ENCODE data around the gene NLGN3. TPM values are rescaled to one million over a fixed set of nuclear protein-coding genes. Genes with fewer than 3 reads are reported as not detected.

The NLGN3 gene
- polyA plus RNA-seq, 3 donors: 0.05 to 0.80 TPM; not detected in 1

GRCh38 chrX:71166461-71166860, 21.8 kb downstream of the NLGN3 start:
- Histone ChIP-seq H3K27ac (ENCODE audit: low read depth in 1 of 2, low read length in 2 of 2) (no peak overlapping the region), H3K4me2 (replicated peaks; ENCODE audit: extremely low read depth, low read length, poor library complexity, severe bottlenecking) (no peak overlapping the region), H3K36me3 (replicated peaks in 1 of 2; ENCODE audit: control insufficient read depth in 1 of 2, insufficient read depth in 2 of 2, low read length in 2 of 2) (peaks cover 9 to 27% of the 10 kb centered on the region in 2 donors), H3K9me3 (replicated peaks in 1 of 2; ENCODE audit: control insufficient read depth in 1 of 2, insufficient read depth in 1 of 2, low read length in 2 of 2) (no peaks in the 10 kb centered on the region), H3K4me1 (ENCODE audit: control insufficient read depth in 1 of 2, insufficient read depth in 2 of 2, low read length in 2 of 2) (peaks cover 8 to 10% of the 10 kb centered on the region in 2 donors), H4K20me1 (ENCODE audit: insufficient read depth, low read length) (no peaks in the 10 kb centered on the region), H3K9ac (ENCODE audit: insufficient read depth, low read length, poor library complexity, severe bottlenecking) (no peak overlapping the region), H3K79me2 (ENCODE audit: insufficient read depth, low read length) (peaks cover 19% of the 10 kb centered on the region), H2AFZ (ENCODE audit: insufficient read depth, low read depth, low read length, poor library complexity, severe bottlenecking) (no peak overlapping the region), H3K4me3 (replicated peaks in 1 of 3; ENCODE audit: low read depth in 2 of 3, low read length in 3 of 3) (no peak overlapping the region), H3K27me3 (ENCODE audit: control insufficient read depth in 2 of 2, insufficient read depth in 2 of 2, low read length in 2 of 2) (no peaks in the 10 kb centered on the region)
- Mint-ChIP-seq H3K4me1 (peaks cover 19% of the 10 kb centered on the region), H3K36me3 (peaks cover 24 to 39% of the 10 kb centered on the region in 2 donors), H3K27ac (no peak overlapping the region), H3K4me3 (no peak overlapping the region), H3K27me3 (ENCODE audit: low read depth in 3 of 3) (peaks cover 0 to 18% (median 0%) of the 10 kb centered on the region in 3 donors), H3K9me3 (peaks cover 0 to 6% (median 0%) of the 10 kb centered on the region in 7 donors)
- WGBS (ENCODE audit: insufficient coverage): no CpG with 5 or more reads among the region's 6 CpGs
- no peak for TF ChIP-seq CTCF (IDR thresholded peaks at IDR 0.05)
- intact Hi-C loops (cut with micrococcal nuclease): no loop called here
- DNase-seq: no peak

- Mint-ChIP-seq H3K9me3 (peaks cover 0 to 6% (median 0%) of the 10 kb centered on the region in 7 donors), H3K36me3 (peaks cover 22 to 33% of the 10 kb centered on the region in 2 donors), H3K27ac (no peak overlapping the region), H3K27me3 (ENCODE audit: low read depth in 3 of 3) (peaks cover 0 to 21% (median 0%) of the 10 kb centered on the region in 3 donors), H3K4me3 (no peak overlapping the region), H3K4me1 (peaks cover 26% of the 10 kb centered on the region)
- intact Hi-C loops (cut with micrococcal nuclease): no loop called here
- Histone ChIP-seq H3K4me3 (replicated peaks in 1 of 3; ENCODE audit: low read depth in 2 of 3, low read length in 3 of 3) (no peak overlapping the region), H3K36me3 (replicated peaks in 1 of 2; ENCODE audit: control insufficient read depth in 1 of 2, insufficient read depth in 2 of 2, low read length in 2 of 2) (peaks cover 7 to 24% of the 10 kb centered on the region in 2 donors), H3K9me3 (replicated peaks in 1 of 2; ENCODE audit: control insufficient read depth in 1 of 2, insufficient read depth in 1 of 2, low read length in 2 of 2) (no peaks in the 10 kb centered on the region), H4K20me1 (ENCODE audit: insufficient read depth, low read length) (no peaks in the 10 kb centered on the region), H3K9ac (ENCODE audit: insufficient read depth, low read length, poor library complexity, severe bottlenecking) (no peak overlapping the region), H3K27me3 (ENCODE audit: control insufficient read depth in 2 of 2, insufficient read depth in 2 of 2, low read length in 2 of 2) (no peaks in the 10 kb centered on the region), H3K4me1 (ENCODE audit: control insufficient read depth in 1 of 2, insufficient read depth in 2 of 2, low read length in 2 of 2) (peaks cover 13 to 18% of the 10 kb centered on the region in 2 donors), H2AFZ (ENCODE audit: insufficient read depth, low read depth, low read length, poor library complexity, severe bottlenecking) (no peak overlapping the region), H3K4me2 (replicated peaks; ENCODE audit: extremely low read depth, low read length, poor library complexity, severe bottlenecking) (no peak overlapping the region), H3K27ac (ENCODE audit: low read depth in 1 of 2, low read length in 2 of 2) (no peak overlapping the region), H3K79me2 (ENCODE audit: insufficient read depth, low read length) (peaks cover 19% of the 10 kb centered on the region)
- WGBS (ENCODE audit: insufficient coverage): 100% methylated on average over 6 of the region's 17 CpGs
- TF ChIP-seq CTCF (IDR thresholded peaks at IDR 0.05): no peak
- DNase-seq: no peak
Measured at GRCh38 chrX:71167031-71167781, 22.6 kb downstream of the NLGN3 start.
